Measurements from ENCODE around the gene PPFIA1.
"Not testable (repeated sequence)": the region's sequence is repeated elsewhere in the genome, so short reads cannot be mapped to it uniquely, and the experiment has no call there.

PPFIA1 gene

GRCh38 chr11:70252844-70253243, 17.6 kb upstream of the PPFIA1 start:
- no peak for DNase-seq

- DNase-seq: no peak
Measured at GRCh38 chr11:70255477-70256116, 14.9 kb upstream of the PPFIA1 start.

- not testable (repeated sequence) for DNase-seq
Measured at GRCh38 chr11:70259077-70259476, 11.4 kb upstream of the PPFIA1 start.

DNA sequence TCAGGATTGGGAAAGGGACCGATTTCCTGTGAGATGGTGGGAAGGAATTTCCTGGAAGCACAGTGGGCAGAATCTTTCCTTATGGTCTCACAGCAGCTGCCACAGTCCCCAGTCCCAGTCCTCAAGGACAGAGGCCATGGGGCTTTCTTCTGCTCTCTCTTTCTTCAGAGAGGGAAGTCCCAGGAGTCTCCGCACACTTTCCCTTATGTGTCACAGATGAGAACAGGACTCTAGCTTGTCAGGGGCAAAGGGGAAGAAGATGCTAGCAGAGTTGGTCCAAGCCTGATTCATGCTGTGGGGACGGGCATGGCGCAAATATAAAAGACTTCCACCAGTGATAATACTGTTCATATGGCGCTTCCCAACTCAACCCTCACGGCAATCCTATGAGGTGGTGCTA, 7.5 kb upstream of the PPFIA1 start:
- no peak for DNase-seq

GRCh38 chr11:70263363-70263762, 7.1 kb upstream of the PPFIA1 start:
- DNase-seq: no peak

DNA sequence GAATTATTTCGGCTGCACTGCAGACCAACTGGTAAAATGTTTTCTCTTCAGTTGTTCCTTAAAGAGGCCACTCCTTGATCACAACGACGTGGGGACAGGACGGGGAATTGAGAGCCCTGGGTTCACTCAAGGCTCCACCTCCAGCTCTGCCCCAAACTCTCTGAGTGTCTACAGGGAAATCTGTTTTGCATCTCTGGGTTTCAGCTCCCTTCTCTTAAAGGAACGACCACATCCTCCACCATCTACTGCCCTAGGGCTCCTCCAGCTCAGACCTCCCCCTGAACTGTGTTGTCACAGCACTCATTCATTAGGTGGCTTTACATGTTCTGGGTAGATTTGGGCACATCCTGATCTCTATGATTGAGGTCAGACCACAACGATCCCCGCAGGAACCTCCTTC, 5.1 kb upstream of the PPFIA1 start:
- DNase-seq: no peak

- no peak for DNase-seq
Measured at GRCh38 chr11:70267405-70267950, 3.0 kb upstream of the PPFIA1 start.

DNA sequence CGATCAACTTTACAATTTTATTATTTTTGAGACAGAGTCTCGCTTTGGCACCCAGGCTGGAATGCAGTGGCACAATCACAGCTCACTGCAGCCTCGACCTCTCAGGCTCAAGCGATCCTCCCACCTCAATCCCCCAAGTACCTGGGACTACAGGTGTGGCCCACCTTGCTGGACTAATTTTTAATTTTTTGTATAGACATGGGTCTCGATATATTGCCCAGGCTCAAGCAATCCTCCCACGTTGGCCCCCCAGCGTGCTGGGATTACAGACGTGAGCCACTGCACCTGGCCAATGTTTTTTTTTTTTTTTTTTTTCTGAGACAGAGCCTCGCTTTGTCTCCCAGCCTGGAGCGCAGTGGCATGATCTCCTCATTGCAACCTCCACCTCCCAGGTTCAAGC, 2.0 kb upstream of the PPFIA1 start:
- DNase-seq: no peak

DNA sequence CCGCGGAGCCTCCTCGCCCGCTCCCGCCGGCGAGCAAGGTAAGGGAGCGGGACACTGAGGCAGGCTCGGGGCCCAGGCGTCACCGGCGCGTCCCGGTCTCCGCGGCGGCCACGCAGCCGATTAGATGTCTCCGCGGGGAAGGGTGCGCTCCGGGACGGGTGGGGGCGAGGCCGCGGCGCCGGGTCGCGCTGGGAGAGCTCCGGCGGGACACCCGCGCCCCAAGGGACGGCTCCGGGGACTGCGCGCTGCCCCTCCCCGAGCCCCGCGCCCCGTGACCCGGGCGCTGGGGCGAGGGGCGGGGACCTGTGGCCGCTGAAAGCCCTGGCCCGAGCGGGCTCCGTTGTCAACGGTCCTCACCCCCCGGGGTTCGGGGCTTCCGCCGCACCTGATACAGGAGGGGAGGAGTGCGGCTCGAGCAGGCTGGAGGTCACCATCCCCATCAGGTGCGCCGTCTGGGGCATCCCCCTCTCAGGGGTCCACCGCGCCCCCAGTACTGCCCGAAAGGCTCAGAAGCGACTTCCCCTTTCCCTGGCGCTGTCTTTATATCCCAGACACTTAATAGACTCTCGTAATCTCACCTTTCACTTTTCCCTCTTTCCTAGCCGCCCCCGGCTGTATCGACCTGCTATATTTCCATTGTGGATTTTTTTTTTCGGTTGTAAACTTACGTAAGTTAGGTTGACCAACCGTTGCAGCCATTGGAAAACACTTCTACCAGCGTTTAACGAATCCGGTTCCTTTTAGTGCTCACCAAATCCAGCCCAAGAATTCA, 573 bp downstream of the PPFIA1 start:
- peak; percentile 72 for DNase-seq

DNA sequence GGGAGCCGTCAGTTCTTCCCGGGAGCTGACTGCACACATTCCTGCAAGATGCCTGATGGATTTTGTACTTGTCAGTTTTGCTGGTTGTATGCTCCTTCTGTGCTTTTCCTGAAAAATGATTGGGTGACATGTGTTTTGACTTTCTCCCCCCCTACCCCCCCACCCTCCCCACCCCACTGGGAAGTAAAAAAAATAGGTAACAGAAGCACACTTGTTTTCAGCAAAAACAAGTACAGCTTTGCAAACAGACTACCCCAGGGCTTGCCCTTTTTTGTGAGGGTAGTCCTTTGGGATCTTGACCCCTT, 1.1 kb downstream of the PPFIA1 start:
- DNase-seq: no peak

DNA sequence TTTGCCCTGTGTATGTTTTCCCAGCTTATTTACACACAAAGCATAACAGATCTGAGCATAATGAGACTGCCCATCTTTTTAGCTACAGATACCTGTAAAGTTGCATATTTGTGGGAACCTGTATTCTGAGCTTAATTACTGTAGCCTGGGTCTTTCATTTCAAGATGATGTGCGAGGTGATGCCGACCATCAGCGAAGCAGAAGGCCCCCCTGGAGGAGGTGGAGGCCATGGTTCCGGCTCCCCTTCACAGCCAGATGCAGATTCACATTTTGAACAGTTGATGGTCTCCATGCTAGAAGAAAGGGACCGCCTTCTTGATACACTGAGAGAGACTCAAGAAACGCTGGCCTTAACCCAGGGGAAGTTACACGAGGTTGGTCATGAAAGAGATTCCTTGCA, 1.5 kb downstream of the PPFIA1 start:
- no peak for DNase-seq

- no peak for DNase-seq
Measured at GRCh38 chr11:70278994-70279393, 8.5 kb downstream of the PPFIA1 start.

GRCh38 chr11:70281156-70281609, 10.7 kb downstream of the PPFIA1 start:
- no peak for DNase-seq

DNA sequence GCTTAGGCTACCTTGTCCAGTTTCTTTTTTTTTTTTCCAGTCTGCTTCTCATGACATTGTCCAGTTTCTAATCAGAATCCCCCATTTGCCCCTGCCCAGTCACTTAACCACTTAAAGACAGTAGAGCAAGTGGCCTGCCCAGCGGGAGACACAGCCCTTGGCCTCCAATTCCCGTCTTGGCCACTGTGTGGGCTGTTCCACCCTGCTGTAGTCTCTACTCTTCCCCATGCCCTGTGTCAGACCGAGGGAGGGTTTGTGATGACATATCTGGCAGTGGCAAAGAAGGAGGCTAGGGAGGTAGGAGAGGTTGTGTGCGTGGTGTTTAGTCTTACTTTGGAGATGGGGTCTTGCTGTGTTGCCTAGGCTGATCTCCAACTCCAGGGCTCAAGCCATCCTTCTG, 11.5 kb downstream of the PPFIA1 start:
- DNase-seq: no peak

- no peak for DNase-seq
Measured at GRCh38 chr11:70288721-70289120, 18.2 kb downstream of the PPFIA1 start.

GRCh38 chr11:70289582-70289981, 19.1 kb downstream of the PPFIA1 start:
- no peak for DNase-seq

GRCh38 chr11:70290361-70291065, 20.0 kb downstream of the PPFIA1 start:
- DNase-seq: no peak

DNA sequence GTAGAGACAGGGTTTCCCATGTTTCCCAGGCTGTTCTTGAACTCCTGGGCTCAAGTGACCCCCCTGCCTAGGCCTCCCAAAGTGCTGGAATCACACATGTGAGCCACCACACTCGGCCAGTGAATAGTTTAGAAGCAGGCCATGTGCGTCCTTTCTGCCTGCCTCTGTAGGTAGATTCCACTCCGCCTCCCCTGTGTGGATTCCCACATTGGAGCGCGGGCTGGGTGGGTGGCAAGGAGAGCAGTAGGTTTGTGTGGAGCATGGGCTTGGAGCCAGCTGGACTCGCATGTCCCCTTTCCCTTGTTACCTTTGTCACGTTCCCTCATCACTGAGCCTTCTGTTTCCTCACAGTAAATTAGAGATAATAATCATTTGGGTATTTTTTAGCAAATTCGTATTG, 21.7 kb downstream of the PPFIA1 start:
- DNase-seq: no peak

GRCh38 chr11:70292863-70293262, 22.4 kb downstream of the PPFIA1 start:
- no peak for DNase-seq

GRCh38 chr11:70295166-70295565, 24.7 kb downstream of the PPFIA1 start:
- DNase-seq: not testable (repeated sequence)

DNA sequence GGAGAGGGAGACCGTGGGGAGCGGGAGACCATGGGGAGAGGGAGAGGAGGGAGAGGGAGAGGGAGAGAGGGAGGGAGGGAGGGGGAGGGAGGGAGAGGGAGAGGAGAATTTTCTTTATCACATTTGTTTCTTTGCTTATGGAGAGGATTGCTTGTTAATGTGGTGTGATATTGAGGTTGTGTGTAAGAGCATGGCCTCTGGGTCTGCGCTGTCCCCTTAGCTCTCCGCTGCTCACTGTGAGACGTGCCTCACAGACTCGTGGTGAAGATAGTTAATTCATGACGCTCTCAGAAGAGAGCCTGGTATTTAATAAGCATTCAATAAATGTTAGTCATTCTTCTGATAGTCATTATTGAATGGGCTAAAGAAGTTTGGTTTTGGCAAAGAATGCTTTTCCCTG, 26.2 kb downstream of the PPFIA1 start:
- DNase-seq: no peak

DNA sequence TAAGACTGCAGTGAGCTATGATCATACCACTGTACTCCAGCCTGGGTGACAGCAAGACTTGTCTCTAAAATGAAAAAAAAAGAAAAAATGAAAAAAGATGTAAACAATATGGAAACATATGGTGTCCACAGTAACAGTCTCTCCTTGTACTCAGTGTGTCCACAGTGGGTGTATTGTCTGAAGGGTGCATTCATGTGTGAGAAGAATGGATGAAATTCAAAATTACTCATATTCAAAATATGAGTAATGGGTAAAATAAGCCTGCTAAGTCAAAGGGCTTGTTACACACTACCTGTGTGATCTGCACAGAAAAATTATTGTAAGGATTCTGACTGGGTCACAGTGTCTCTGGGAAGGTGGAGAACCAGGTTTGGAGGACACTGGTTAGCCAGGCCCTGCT, 26.9 kb downstream of the PPFIA1 start:
- no peak for DNase-seq

DNA sequence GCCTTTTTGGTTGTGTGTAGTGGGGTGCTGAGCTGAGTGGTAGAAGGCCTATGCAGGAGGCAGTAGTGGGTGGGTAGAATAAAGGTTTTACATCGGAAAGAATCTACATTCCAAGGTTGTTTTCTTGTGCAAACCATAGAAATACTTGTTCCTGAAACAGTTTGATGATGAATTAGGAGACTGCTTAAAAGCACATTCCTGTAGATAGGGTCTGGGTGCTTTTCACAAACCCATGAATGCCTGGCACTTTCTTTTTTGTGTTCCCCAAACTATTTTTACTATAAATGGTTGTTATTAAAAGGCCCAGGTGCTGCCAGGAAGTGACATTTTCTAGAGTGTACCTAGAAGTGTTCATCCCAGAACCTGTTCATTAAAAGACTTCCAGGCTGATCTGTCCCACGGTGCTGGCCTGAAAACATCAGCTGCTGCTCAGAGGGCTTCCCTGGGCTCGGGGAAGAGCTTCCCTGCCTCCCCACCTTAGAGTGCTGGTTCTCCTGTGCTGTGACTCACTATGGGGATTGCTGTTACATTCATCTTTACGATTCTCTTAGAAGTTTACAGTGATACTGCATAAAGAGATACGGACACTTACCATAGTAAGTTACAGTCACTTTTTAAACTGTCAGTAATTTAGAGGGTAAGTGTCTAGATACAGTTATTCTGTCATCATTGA, 27.9 kb downstream of the PPFIA1 start:
- no peak for DNase-seq
